HepG2 (cell line): ENCODE results near the gene PTPRF.

Experiments
- ELF3 ChIP-seq: IDR thresholded peaks from 2 replicates; pipeline ENCODE4 v1.6.1; 2016; ENCODE audit warnings: missing genetic modification reagents, missing compliant biosample characterization
- ZFYVE20 ChIP-seq: sonication (generic); formaldehyde crosslinking; IDR thresholded peaks from 2 replicates; pipeline ENCODE4 v1.8.0; 2023; ENCODE audit warnings: low read depth, mild to moderate bottlenecking, moderate library complexity, missing genetic modification reagents, borderline replicate concordance

DNA sequence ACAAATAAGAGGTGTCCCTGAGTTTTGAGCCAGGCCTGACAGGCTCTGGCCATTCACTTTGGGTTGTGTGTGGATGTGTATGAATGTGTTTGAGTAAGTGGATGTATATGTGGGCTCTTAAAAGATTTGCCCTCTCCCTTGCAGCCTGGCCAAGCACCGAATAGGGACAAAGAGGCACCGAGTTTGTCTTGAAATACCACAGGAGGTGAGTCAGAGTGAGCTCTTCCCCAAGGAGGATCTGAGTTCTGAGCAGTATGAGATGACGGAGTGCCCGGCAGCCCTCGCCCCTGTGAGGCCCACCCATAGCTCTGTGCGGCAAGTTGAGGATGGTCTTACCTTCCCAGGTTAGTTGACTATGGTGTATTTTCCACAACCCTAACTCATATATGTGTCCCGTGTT, 138.3 kb downstream of the PTPRF start:
- TF ChIP-seq ELF3 (CRISPR knock-in tag) (no peak), ZFYVE20 (no peak)
